Motor neuron (in vitro differentiated cells): ENCODE results near the gene RHBDL1. TPM values are rescaled to one million over a fixed set of nuclear protein-coding genes. Genes with fewer than 3 reads are reported as not detected.

Source experiments
- ATAC-seq, 8 experiments: fragments of 200-7000 bp; cut with Tn5 transposase; replicated peaks in 6 of 8; 2 replicates each; pipeline ENCODE4 v1.8.0; 2021; ENCODE audit warnings: mild to moderate bottlenecking in 8 of 8, moderate library complexity in 8 of 8
- H3K27ac ChIP-seq, 2 donors: fragments of 250-450 bp; sonication (Bioruptor Pico); 2 replicates each; pipeline ENCODE4 v1.9.0; 2021; ENCODE audit warnings: antibody characterized with exemption in 2 of 2, mild to moderate bottlenecking in 2 of 2, moderate library complexity in 1 of 2
- H3K4me1 ChIP-seq, 2 donors: fragments of 250-450 bp; sonication (Bioruptor Pico); replicated peaks in 1 of 2; 2 replicates each; pipeline ENCODE4 v1.6.1; 2021; ENCODE audit warnings: antibody characterized with exemption in 2 of 2, mild to moderate bottlenecking in 2 of 2, moderate library complexity in 1 of 2
- H3K4me3 ChIP-seq, 5 donors: fragments of 250-450 bp; sonication (Bioruptor Pico); 2 replicates each; pipeline ENCODE4 v1.9.0; 2021; ENCODE audit warnings: antibody characterized with exemption in 5 of 5, mild to moderate bottlenecking in 5 of 5, moderate library complexity in 4 of 5
- WGBS, 10 experiments: fragments of 450-650 bp; shearing (Covaris generic); methylation state at CpG; one replicate each; pipeline ENCODE4 v1.0.0; 2022; 5-methylcytosine and 5-hydroxymethylcytosine counted together
- in situ Hi-C, 9 experiments: fragments of 400-800 bp; cut with MboI; loops; one replicate each; pipeline ENCODE4 v1.15.0; 2021; ENCODE audit warnings: low sequenced_read_pairs in 9 of 9, low pct_unique_long_range_greater_than_20kb in 2 of 9; ENCODE audit not compliant: unreplicated experiment in 9 of 9
- total RNA-seq, 8 experiments: library from RNA; unstranded; fragments of 300-600 nt; gene quantifications; 2 replicates each; pipeline versions ENCODE4 v1.2.3 to v1.2.4, GENCODE V29; 2022

The RHBDL1 gene
- 1 to 10 TPM; 1.0 to 8.5 (median 3.3) TPM for total RNA-seq

GRCh38 chr16:674968-675883, at the start of gene RHBDL1:
Gene RHBDL1, plus strand, starts transcription at chr16:675671. Its CDS starts 120 bp downstream, at chr16:675791.
- WGBS, 10 experiments = 0% methylated on average over 2 to 4 of the region's 73 CpGs; no CpG with 5 or more reads in 7 of the 10 experiments
- Histone ChIP-seq H3K4me1 (peaks cover 16 to 20% of the 10 kb centered on the region in 2 donors), H3K27ac (peak within 1 kb of the TSS in 1 of 2 donors; percentile 82), H3K4me3 (peak within 1 kb of the TSS; percentile 15 to 41 (median 27))
- in situ Hi-C loops = no loop called here
- ATAC-seq = peak; percentile 4 to 47 (median 32)

GRCh38 chr16:625977-626765, 49.3 kb upstream of the RHBDL1 start:
- H3K27ac ChIP-seq = no peak overlapping the region
- H3K4me3 ChIP-seq = no peak overlapping the region
- no peak for ATAC-seq
- in situ Hi-C loops = no loop called here
- 96 to 100% (median 99%) methylated on average over 1 to 14 of the region's 35 CpGs; no CpG with 5 or more reads in 5 of the 10 experiments for WGBS, 10 experiments
- peaks cover 38 to 66% of the 10 kb centered on the region in 2 donors for H3K4me1 ChIP-seq

- peak in 2 of 8 experiments; percentile 44 to 87 for ATAC-seq
- WGBS, 10 experiments = 55 to 100% (median 98%) methylated on average over 1 to 5 of the region's 29 CpGs; no CpG with 5 or more reads in 4 of the 10 experiments
- Histone ChIP-seq H3K27ac (no peak overlapping the region), H3K4me3 (no peak overlapping the region), H3K4me1 (peaks cover 40 to 61% of the 10 kb centered on the region in 2 donors)
- in situ Hi-C loops = no loop called here
Measured at GRCh38 chr16:626787-627453, 48.6 kb upstream of the RHBDL1 start.

- H3K4me1 ChIP-seq = peaks cover 36 to 54% of the 10 kb centered on the region in 2 donors
- ATAC-seq = peak in 2 of 8 experiments; percentile 2 to 14
- in situ Hi-C loops = no loop called here
- no peak overlapping the region for H3K27ac ChIP-seq
- no peak overlapping the region for H3K4me3 ChIP-seq
- WGBS, 10 experiments = 76 to 90% (median 83%) methylated on average over 2 to 20 of the region's 50 CpGs; no CpG with 5 or more reads in 4 of the 10 experiments
Measured at GRCh38 chr16:627454-628239, 47.8 kb upstream of the RHBDL1 start.

- no peak for ATAC-seq
- Histone ChIP-seq H3K4me3 (no peak overlapping the region), H3K4me1 (peaks cover 30 to 45% of the 10 kb centered on the region in 2 donors), H3K27ac (peak overlapping the region; percentile 34 to 79)
- in situ Hi-C loops = no loop called here
- WGBS, 10 experiments = 94 to 100% (median 94%) methylated on average over 2 to 12 of the region's 33 CpGs; no CpG with 5 or more reads in 7 of the 10 experiments
Measured at GRCh38 chr16:628321-629061, 47.0 kb upstream of the RHBDL1 start.

- peaks cover 28 to 37% of the 10 kb centered on the region in 2 donors for H3K4me1 ChIP-seq
- 17 to 100% (median 87%) methylated on average over 1 to 6 of the region's 29 CpGs; no CpG with 5 or more reads in 5 of the 10 experiments for WGBS, 10 experiments
- H3K4me3 ChIP-seq = no peak overlapping the region
- peak in 7 of 8 experiments; percentile 17 to 70 (median 53) for ATAC-seq
- peak overlapping the region; percentile 34 to 79 for H3K27ac ChIP-seq
- in situ Hi-C loops = no loop called here
Measured at GRCh38 chr16:629185-629832, 46.2 kb upstream of the RHBDL1 start.

GRCh38 chr16:629833-630248, 45.6 kb upstream of the RHBDL1 start:
- no peak overlapping the region for H3K4me3 ChIP-seq
- ATAC-seq = peak in 7 of 8 experiments; percentile 0 to 15 (median 4)
- in situ Hi-C loops = no loop called here
- H3K27ac ChIP-seq = peak overlapping the region; percentile 29 to 79
- peaks cover 26 to 32% of the 10 kb centered on the region in 2 donors for H3K4me1 ChIP-seq
- no CpG with 5 or more reads among the region's 11 CpGs for WGBS, 10 experiments

GRCh38 chr16:630249-630814, 45.1 kb upstream of the RHBDL1 start:
- in situ Hi-C loops = no loop called here
- peak; percentile 1 to 17 (median 8) for ATAC-seq
- WGBS, 10 experiments = 13 to 19% methylated on average over 3 to 17 of the region's 29 CpGs; no CpG with 5 or more reads in 8 of the 10 experiments
- H3K4me1 ChIP-seq = peaks cover 30 to 33% of the 10 kb centered on the region in 2 donors
- H3K4me3 ChIP-seq = no peak overlapping the region
- H3K27ac ChIP-seq = peak overlapping the region; percentile 29 to 79

- Histone ChIP-seq H3K27ac (peak within 1 kb of the TSS; percentile 29 to 79), H3K4me3 (peak within 1 kb of the TSS in 1 of 5 donors; percentile 4), H3K4me1 (peaks cover 30 to 35% of the 10 kb centered on the region in 2 donors)
- 0 to 20% methylated on average over 1 to 3 of the region's 23 CpGs; no CpG with 5 or more reads in 8 of the 10 experiments for WGBS, 10 experiments
- peak; percentile 2 to 41 (median 23) for ATAC-seq
- in situ Hi-C loops = no loop called here
Measured at GRCh38 chr16:630815-631405, 44.6 kb upstream of the RHBDL1 start, which contains the start of gene WFIKKN1. Gene WFIKKN1, plus strand, starts transcription at chr16:630985. Its CDS starts 269 bp downstream, at chr16:631254.

- ATAC-seq = no peak
- Histone ChIP-seq H3K27ac (no peak overlapping the region), H3K4me1 (peaks cover 30 to 35% of the 10 kb centered on the region in 2 donors), H3K4me3 (no peak overlapping the region)
- 0% methylated on average over 1 of the region's 9 CpGs; no CpG with 5 or more reads in 9 of the 10 experiments for whole genome bisulfite sequencing, 10 experiments
- in situ Hi-C loops = no loop called here
Measured at GRCh38 chr16:631808-632358, 43.6 kb upstream of the RHBDL1 start.
